Gastroesophageal sphincter (tissue), 4 donors: ENCODE measurements around the gene ARPC5. TPM values are rescaled to one million over a fixed set of nuclear protein-coding genes. Genes with fewer than 3 reads are reported as not detected.

ENCODE experiments used
- ATAC-seq: fragments of 150-250 bp; one replicate; pipeline ENCODE4 v1.9.1; 2016; ENCODE audit warnings: mild to moderate bottlenecking, moderate library complexity
- H3K27ac ChIP-seq, 4 donors: fragments of 200-600 bp; sonication (generic) in 3 of 4; 1 replicate in 3 of 4; 2 replicates in 1 of 4; pipeline ENCODE4 v1.5.1; 2016 to 2019
- H3K27me3 ChIP-seq: fragments of 200-600 bp; sonication (generic); one replicate; pipeline ENCODE4 v1.5.1; 2019
- H3K36me3 ChIP-seq, 2 donors: fragments of 200-600 bp; sonication (generic); one replicate each; pipeline ENCODE4 v1.5.1; 2019; ENCODE audit warnings: control low read depth in 1 of 2
- H3K4me1 ChIP-seq, 3 donors: fragments of 200-600 bp; sonication (generic); 1 replicate in 2 of 3; 2 replicates in 1 of 3; pipeline ENCODE4 v1.5.1; 2016 to 2019; ENCODE audit warnings: control low read depth in 2 of 3
- H3K4me3 ChIP-seq, 2 donors: fragments of 200-600 bp; sonication (generic); one replicate each; pipeline ENCODE4 v1.5.1; 2019; ENCODE audit warnings: mild to moderate bottlenecking in 1 of 2, moderate library complexity in 1 of 2
- H3K9me3 ChIP-seq, 3 donors: fragments of 200-600 bp; sonication (generic); one replicate each; pipeline ENCODE4 v1.5.1; 2017 to 2019; ENCODE audit warnings: control low read depth in 2 of 3
- EP300 ChIP-seq: sonication (generic); formaldehyde crosslinking; IDR thresholded peaks from one replicate; pipeline ENCODE4 v1.6.1; 2017; ENCODE audit warnings: antibody characterized with exemption, mild to moderate bottlenecking
- POLR2A ChIP-seq, 2 donors: fragments of 450-650 bp; IDR thresholded peaks; one replicate each; pipeline ENCODE4 v1.6.1; 2017; ENCODE audit warnings: antibody characterized with exemption in 2 of 2, mild to moderate bottlenecking in 2 of 2, moderate library complexity in 1 of 2
- POLR2AphosphoS5 ChIP-seq: sonication (generic); formaldehyde crosslinking; IDR thresholded peaks from one replicate; pipeline ENCODE4 v1.6.1; 2017; ENCODE audit warnings: antibody characterized with exemption
- WGBS, 2 donors: methylation state at CpG; one replicate each; pipeline ENCODE4 v1.1.5; 2018; ENCODE audit warnings: low coverage in 1 of 2; 5-methylcytosine and 5-hydroxymethylcytosine counted together
- total RNA-seq, 4 donors: library from RNA; depleted of rRNA; stranded (reverse); fragments of >200 nt; gene quantifications; one replicate each; pipeline ENCODE4 v1.1.0, GENCODE V29; 2016
- TF ChIP-seq, protein P1 (sequence below), 4 experiments: fragments of 200-600 bp in 2 of 4; fragments of 450-650 bp in 2 of 4; sonication (generic) in 1 of 4; IDR thresholded peaks; one replicate each; pipeline ENCODE4 v1.5.1; 2017 to 2019; ENCODE audit warnings: antibody characterized with exemption in 4 of 4, mild to moderate bottlenecking in 2 of 4, moderate library complexity in 2 of 4

The ARPC5 gene
- total RNA-seq, 4 donors from 2014 or later, result 66.8 to 154 (median 87.5) TPM

DNA sequence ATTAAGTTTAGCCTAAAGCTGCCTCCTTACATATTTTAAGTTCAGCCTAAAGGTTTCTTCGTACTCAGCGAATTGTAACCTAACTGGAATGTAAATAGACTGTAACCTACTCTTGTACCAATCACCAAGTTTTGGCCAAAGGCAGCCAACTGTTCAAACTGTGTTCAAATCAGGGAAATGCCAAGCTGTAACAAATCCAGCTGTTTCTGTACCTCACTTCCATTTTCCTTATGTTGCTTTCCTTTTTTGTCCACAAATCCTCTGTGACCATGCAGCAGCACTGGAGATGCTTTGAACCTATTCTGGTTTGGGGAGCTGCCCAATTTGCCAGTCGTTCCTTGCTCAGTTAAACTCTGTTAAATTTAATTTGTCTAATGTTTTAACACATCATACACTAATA lies 20.8 kb upstream of the ARPC5 start:
- peaks cover 2 to 38% (median 7%) of the 10 kb centered on the region in 3 donors for H3K4me1 ChIP-seq
- no peaks in the 10 kb centered on the region for H3K36me3 ChIP-seq
- TF ChIP-seq EP300 (no peak), POLR2A (IDR thresholded peaks at IDR 0.05) (no peak), POLR2AphosphoS5 (no peak)
- TF ChIP-seq, protein P1, sequence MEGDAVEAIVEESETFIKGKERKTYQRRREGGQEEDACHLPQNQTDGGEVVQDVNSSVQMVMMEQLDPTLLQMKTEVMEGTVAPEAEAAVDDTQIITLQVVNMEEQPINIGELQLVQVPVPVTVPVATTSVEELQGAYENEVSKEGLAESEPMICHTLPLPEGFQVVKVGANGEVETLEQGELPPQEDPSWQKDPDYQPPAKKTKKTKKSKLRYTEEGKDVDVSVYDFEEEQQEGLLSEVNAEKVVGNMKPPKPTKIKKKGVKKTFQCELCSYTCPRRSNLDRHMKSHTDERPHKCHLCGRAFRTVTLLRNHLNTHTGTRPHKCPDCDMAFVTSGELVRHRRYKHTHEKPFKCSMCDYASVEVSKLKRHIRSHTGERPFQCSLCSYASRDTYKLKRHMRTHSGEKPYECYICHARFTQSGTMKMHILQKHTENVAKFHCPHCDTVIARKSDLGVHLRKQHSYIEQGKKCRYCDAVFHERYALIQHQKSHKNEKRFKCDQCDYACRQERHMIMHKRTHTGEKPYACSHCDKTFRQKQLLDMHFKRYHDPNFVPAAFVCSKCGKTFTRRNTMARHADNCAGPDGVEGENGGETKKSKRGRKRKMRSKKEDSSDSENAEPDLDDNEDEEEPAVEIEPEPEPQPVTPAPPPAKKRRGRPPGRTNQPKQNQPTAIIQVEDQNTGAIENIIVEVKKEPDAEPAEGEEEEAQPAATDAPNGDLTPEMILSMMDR (IDR thresholded peaks at IDR 0.05), result no peak
- ATAC-seq, result no peak
- H3K27ac ChIP-seq, result no peak overlapping the region
- no peak overlapping the region for H3K4me3 ChIP-seq
- 32 to 61% methylated on average over 3 of the region's 3 CpGs for WGBS, 2 donors
- no peaks in the 10 kb centered on the region for H3K9me3 ChIP-seq
- H3K27me3 ChIP-seq, result no peaks in the 10 kb centered on the region

DNA sequence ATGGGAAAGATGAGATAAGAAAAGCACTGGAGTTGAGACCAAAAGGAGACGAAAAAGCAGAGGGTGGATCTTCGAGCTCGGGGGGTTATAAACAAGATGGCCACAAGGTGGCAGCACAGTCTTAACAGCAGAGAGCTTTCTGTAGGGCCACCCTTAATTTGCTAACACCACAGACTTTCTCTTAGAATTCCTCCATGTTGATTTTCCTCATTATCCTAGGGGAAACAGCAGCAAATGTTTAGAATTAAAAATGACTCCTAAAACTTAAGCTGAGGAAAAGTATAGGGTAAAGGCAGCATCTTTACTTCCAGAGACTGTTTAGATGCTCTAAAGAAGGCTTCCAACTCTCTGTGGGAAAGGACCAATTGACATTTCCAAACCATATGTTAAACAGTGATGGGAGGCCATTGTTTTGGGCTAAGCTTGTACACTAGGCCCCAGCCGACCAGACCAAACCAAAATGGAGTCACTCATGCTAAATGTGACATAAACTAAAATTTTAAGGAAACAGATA lies 20.0 kb upstream of the ARPC5 start:
- peak overlapping the region in 2 of 4 donors; percentile 1 to 24 for H3K27ac ChIP-seq

DNA sequence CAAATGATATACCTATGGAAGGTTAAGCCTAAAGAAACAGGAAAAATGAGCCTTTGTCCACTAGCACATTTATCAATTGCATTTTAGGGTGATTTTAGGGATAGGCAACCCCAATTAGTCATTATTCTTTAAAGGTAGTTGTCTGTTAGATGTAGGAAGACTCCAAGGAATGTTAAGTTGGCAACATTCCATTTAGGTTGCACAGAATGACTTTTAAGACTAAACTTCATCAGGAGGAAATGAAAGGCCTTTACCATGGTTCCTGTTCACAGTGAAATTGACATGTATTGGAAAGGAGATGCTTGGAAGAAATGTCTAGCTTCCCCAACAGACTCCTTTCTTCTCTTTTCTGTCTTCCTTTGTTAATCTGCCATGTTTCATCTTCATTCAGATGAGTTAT lies 19.1 kb upstream of the ARPC5 start:
- no peaks in the 10 kb centered on the region for H3K27me3 ChIP-seq
- no peaks in the 10 kb centered on the region for H3K36me3 ChIP-seq
- no peak for ATAC-seq
- H3K27ac ChIP-seq, result peak overlapping the region in 1 of 4 donors; percentile 55
- peaks cover 2 to 38% (median 7%) of the 10 kb centered on the region in 3 donors for H3K4me1 ChIP-seq
- TF ChIP-seq EP300 (no peak), POLR2AphosphoS5 (no peak), POLR2A (IDR thresholded peaks at IDR 0.05) (no peak)
- TF ChIP-seq, protein P1 (IDR thresholded peaks at IDR 0.05), result no peak
- no peak overlapping the region for H3K4me3 ChIP-seq
- no peaks in the 10 kb centered on the region for H3K9me3 ChIP-seq

More for the DNA sequence above, 20.0 kb upstream of the ARPC5 start:
- peak; percentile 82 for ATAC-seq
- no peak overlapping the region for H3K4me3 ChIP-seq
- H3K36me3 ChIP-seq, result no peaks in the 10 kb centered on the region
- no peaks in the 10 kb centered on the region for H3K27me3 ChIP-seq
- 9 to 11% methylated on average over 4 of the region's 4 CpGs for WGBS, 2 donors
- H3K4me1 ChIP-seq, result peaks cover 2 to 38% (median 7%) of the 10 kb centered on the region in 3 donors
- TF ChIP-seq EP300 (no peak), POLR2A (IDR thresholded peaks at IDR 0.05) (no peak), POLR2AphosphoS5 (no peak)
- TF ChIP-seq, protein P1 (IDR thresholded peaks at IDR 0.05), result peak; percentile 90 to 93 (median 92)
- no peaks in the 10 kb centered on the region for H3K9me3 ChIP-seq

DNA sequence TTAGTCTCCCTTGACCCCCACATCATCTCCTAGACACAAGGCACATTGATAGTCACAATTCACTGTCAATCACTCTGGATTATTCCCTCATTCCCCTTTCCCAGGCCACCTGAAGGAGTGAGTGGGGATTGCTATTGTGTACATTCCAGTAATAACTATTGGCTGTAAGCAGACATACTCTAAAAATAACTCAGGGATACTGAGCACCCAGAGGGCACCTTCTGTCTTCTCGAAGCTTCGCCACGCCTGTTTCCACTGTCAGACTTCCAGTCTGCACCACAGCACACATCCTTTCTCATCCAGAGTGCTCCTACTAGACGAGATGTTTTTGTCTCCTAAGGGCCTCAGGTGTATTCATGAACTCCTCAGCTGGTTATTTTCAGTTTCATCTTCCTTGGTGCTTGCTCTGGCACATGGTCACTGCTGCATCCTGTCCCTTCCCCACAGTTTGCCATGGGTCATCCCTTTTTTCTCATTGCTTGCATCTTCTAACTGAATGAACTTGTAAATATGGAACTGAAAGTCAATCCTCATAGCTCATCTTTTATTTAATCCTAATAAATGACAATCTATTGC lies 18.4 kb upstream of the ARPC5 start:
- ATAC-seq, result no peak
- peak overlapping the region in 3 of 4 donors; percentile 44 to 55 (median 46) for H3K27ac ChIP-seq
- WGBS, 2 donors, result 36 to 71% methylated on average over 4 of the region's 4 CpGs
- TF ChIP-seq EP300 (no peak), POLR2AphosphoS5 (no peak), POLR2A (IDR thresholded peaks at IDR 0.05) (no peak)
- TF ChIP-seq, protein P1 (IDR thresholded peaks at IDR 0.05), result no peak
- no peak overlapping the region for H3K4me3 ChIP-seq
- no peaks in the 10 kb centered on the region for H3K9me3 ChIP-seq
- H3K36me3 ChIP-seq, result no peaks in the 10 kb centered on the region
- no peaks in the 10 kb centered on the region for H3K27me3 ChIP-seq
- peaks cover 2 to 38% (median 7%) of the 10 kb centered on the region in 3 donors for H3K4me1 ChIP-seq

DNA sequence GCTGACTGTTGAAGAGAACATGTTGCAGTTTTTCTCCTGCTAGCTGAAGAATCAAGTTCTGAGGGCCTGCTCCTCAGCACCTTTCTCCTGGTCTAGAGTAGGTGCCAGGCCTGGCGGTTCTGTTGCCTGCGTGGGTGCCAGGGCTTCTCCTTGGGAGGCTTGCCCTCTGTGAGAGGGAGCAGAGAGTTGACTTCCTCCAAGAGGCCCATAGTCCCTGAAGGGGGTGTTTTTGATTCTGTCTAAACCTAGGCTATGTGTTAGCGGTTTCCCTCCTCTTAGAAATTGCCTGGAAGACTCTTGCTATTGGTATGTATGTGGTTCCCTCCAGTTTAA lies 17.8 kb upstream of the ARPC5 start:
- ATAC-seq, result no peak
- H3K36me3 ChIP-seq, result no peaks in the 10 kb centered on the region
- H3K27ac ChIP-seq, result peak overlapping the region in 3 of 4 donors; percentile 44 to 55 (median 46)
- H3K4me1 ChIP-seq, result peaks cover 2 to 38% (median 7%) of the 10 kb centered on the region in 3 donors
- no peaks in the 10 kb centered on the region for H3K27me3 ChIP-seq
- 93% methylated on average over 3 of the region's 3 CpGs; no CpG with 5 or more reads in 1 of the 2 donors for WGBS, 2 donors
- TF ChIP-seq POLR2A (IDR thresholded peaks at IDR 0.05) (no peak), EP300 (no peak), POLR2AphosphoS5 (no peak)
- TF ChIP-seq, protein P1 (IDR thresholded peaks at IDR 0.05), result no peak
- no peaks in the 10 kb centered on the region for H3K9me3 ChIP-seq
- H3K4me3 ChIP-seq, result no peak overlapping the region
